Glutamatergic neuron (in vitro differentiated cells): ENCODE measurements around the gene MVP. TPM values are rescaled to one million over a fixed set of nuclear protein-coding genes. Genes with fewer than 3 reads are reported as not detected.
A peak's percentile ranks its signal among the peaks of the same experiment; 100 is the strongest.
"Not testable (repeated sequence)": the region's sequence is repeated elsewhere in the genome, so short reads cannot be mapped to it uniquely, and the experiment has no call there.

Experiments
- DNase-seq: peaks from one replicate; pipeline ENCODE4 v3.0.0; 2022
- H3K27ac Mint-ChIP-seq: one replicate; pipeline ENCODE4 v1.8.0; 2020; ENCODE audit warnings: mild to moderate bottlenecking, mixed read lengths, inconsistent platforms; ENCODE audit not compliant: unreplicated experiment
- H3K27me3 Mint-ChIP-seq: one replicate; pipeline ENCODE4 v1.8.0; 2020; ENCODE audit warnings: mild to moderate bottlenecking, moderate library complexity, mixed read lengths, inconsistent platforms; ENCODE audit not compliant: unreplicated experiment
- H3K36me3 Mint-ChIP-seq: one replicate; pipeline ENCODE4 v1.8.0; 2020; ENCODE audit warnings: mild to moderate bottlenecking, mixed read lengths, inconsistent platforms; ENCODE audit not compliant: unreplicated experiment
- H3K4me1 Mint-ChIP-seq: one replicate; pipeline ENCODE4 v1.8.0; 2020; ENCODE audit warnings: mild to moderate bottlenecking, low read depth, mixed read lengths, inconsistent platforms; ENCODE audit not compliant: unreplicated experiment
- H3K4me3 Mint-ChIP-seq: one replicate; pipeline ENCODE4 v1.8.0; 2020; ENCODE audit warnings: mild to moderate bottlenecking, mixed read lengths, inconsistent platforms; ENCODE audit not compliant: unreplicated experiment
- H3K9me3 Mint-ChIP-seq: one replicate; pipeline ENCODE4 v1.8.0; 2020; ENCODE audit warnings: mild to moderate bottlenecking, moderate library complexity, mixed read lengths, inconsistent platforms; ENCODE audit not compliant: unreplicated experiment
- total RNA-seq: library from RNA; stranded (reverse); fragmentation: NEBNext Ultra II Directional; extraction: Animal tissue kit (Norgen Biotek cat#: 25700); gene quantifications from one replicate; pipeline ENCODE4 v1.2.1, GENCODE V29; 2021; ENCODE audit not compliant: unreplicated experiment
- TF ChIP-seq, protein P1 (sequence below): fragments of 200-600 bp; sonication (generic); IDR thresholded peaks from one replicate; pipeline ENCODE4 v1.5.0; 2021; ENCODE audit not compliant: partially characterized antibody, unreplicated experiment

The MVP gene
- total RNA-seq, 1 donor from 2014 or later: 82.7 TPM

- peak overlapping the region; percentile 90 for H3K27ac Mint-ChIP-seq
- TF ChIP-seq, protein P1, sequence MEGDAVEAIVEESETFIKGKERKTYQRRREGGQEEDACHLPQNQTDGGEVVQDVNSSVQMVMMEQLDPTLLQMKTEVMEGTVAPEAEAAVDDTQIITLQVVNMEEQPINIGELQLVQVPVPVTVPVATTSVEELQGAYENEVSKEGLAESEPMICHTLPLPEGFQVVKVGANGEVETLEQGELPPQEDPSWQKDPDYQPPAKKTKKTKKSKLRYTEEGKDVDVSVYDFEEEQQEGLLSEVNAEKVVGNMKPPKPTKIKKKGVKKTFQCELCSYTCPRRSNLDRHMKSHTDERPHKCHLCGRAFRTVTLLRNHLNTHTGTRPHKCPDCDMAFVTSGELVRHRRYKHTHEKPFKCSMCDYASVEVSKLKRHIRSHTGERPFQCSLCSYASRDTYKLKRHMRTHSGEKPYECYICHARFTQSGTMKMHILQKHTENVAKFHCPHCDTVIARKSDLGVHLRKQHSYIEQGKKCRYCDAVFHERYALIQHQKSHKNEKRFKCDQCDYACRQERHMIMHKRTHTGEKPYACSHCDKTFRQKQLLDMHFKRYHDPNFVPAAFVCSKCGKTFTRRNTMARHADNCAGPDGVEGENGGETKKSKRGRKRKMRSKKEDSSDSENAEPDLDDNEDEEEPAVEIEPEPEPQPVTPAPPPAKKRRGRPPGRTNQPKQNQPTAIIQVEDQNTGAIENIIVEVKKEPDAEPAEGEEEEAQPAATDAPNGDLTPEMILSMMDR: no peak
- peak overlapping the region; percentile 96 for H3K4me3 Mint-ChIP-seq
- peaks cover 10% of the 10 kb centered on the region for H3K9me3 Mint-ChIP-seq
- H3K36me3 Mint-ChIP-seq: peaks cover 3% of the 10 kb centered on the region
- peaks cover 1% of the 10 kb centered on the region for H3K4me1 Mint-ChIP-seq
- DNase-seq: no peak
- peaks cover 9% of the 10 kb centered on the region for H3K27me3 Mint-ChIP-seq
These were observed 42.2 kb downstream of the MVP start for GRCh38 chr16:29862383-29862883.

- DNase-seq: peak; percentile 90
- peaks cover 3% of the 10 kb centered on the region for H3K36me3 Mint-ChIP-seq
- peaks cover 1% of the 10 kb centered on the region for H3K4me1 Mint-ChIP-seq
- H3K4me3 Mint-ChIP-seq: peak within 1 kb of the TSS; percentile 96
- H3K27me3 Mint-ChIP-seq: peaks cover 9% of the 10 kb centered on the region
- H3K9me3 Mint-ChIP-seq: peaks cover 10% of the 10 kb centered on the region
- TF ChIP-seq, protein P1: no peak
- H3K27ac Mint-ChIP-seq: peak within 1 kb of the TSS; percentile 99
These were observed 42.8 kb downstream of the MVP start, which contains the start of gene CDIPT for GRCh38 chr16:29862884-29863668. TSS of gene CDIPT (minus strand) at chr16:29863226. CDS start at chr16:29862857, 369 bp downstream.

- TF ChIP-seq, protein P1: no peak
- peaks cover 9% of the 10 kb centered on the region for H3K27me3 Mint-ChIP-seq
- H3K4me3 Mint-ChIP-seq: peak overlapping the region; percentile 86
- no peaks in the 10 kb centered on the region for H3K36me3 Mint-ChIP-seq
- H3K27ac Mint-ChIP-seq: peak overlapping the region; percentile 99
- peaks cover 8% of the 10 kb centered on the region for H3K9me3 Mint-ChIP-seq
- peaks cover 1% of the 10 kb centered on the region for H3K4me1 Mint-ChIP-seq
- no peak for DNase-seq
These were observed 43.4 kb downstream of the MVP start for GRCh38 chr16:29863669-29863984.

DNA sequence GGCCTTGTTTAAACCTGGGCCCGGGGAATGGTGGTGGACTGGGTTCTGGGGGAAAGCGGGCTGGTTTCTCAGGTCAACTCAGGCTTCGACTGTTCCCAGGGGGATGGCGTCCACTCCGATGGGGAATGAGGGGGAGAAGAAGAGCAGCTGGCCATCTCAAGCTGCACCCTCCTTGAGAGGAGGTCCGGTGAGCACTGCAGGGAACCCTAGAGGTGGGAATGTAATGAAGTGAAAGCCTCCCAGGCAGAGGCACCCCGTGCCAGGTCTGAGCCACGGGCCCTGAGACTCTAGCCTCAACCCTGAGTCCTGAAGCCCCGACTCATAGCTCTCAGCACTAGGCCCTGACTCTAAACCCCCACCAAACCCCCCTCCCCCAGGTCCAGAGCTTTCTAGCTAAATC is 43.9 kb downstream of the MVP start:
- no peak overlapping the region for H3K4me3 Mint-ChIP-seq
- H3K27ac Mint-ChIP-seq: no peak overlapping the region
- peaks cover 8% of the 10 kb centered on the region for H3K9me3 Mint-ChIP-seq
- H3K4me1 Mint-ChIP-seq: peaks cover 1% of the 10 kb centered on the region
- H3K27me3 Mint-ChIP-seq: peaks cover 9% of the 10 kb centered on the region
- DNase-seq: no peak
- no peaks in the 10 kb centered on the region for H3K36me3 Mint-ChIP-seq
- TF ChIP-seq, protein P1: no peak

GRCh38 chr16:29868396-29869009 is 48.2 kb downstream of the MVP start:
- TF ChIP-seq, protein P1: no peak
- H3K27ac Mint-ChIP-seq: no peak overlapping the region
- H3K27me3 Mint-ChIP-seq: peaks cover 2% of the 10 kb centered on the region
- DNase-seq: no peak
- peaks cover 5% of the 10 kb centered on the region for H3K36me3 Mint-ChIP-seq
- H3K4me3 Mint-ChIP-seq: no peak overlapping the region
- H3K4me1 Mint-ChIP-seq: no peaks in the 10 kb centered on the region
- peaks cover 5% of the 10 kb centered on the region for H3K9me3 Mint-ChIP-seq

DNA sequence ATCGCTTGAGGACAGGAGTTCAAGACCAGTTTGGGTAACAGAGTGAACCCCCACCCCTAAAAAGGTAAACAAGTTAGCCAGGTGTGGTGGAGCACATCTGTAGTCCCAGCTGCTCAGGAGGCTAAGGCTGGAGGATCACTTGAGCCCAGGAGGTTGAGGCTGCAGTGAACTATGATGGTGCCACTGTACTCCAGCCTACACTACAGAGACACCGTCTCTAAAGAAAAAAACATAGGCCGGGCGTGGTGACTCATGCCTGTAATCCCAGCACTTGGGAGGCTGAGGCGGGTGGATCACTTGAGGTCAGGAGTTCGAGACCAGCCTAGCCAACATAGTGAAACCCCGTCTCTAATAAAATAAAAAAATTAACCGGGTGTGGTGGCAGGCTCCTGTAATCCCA is 48.8 kb downstream of the MVP start:
- H3K27ac Mint-ChIP-seq: not testable (repeated sequence)

More for the DNA sequence above, 48.8 kb downstream of the MVP start:
- H3K27me3 Mint-ChIP-seq, DNase-seq, H3K4me1 Mint-ChIP-seq, H3K36me3 Mint-ChIP-seq, H3K9me3 Mint-ChIP-seq, H3K4me3 Mint-ChIP-seq: not testable (repeated sequence)
